Left forelimb (tissue), 1 donor: ENCODE results near the gene SIGLEC7.
"Not testable (repeated sequence)": the region's sequence is repeated elsewhere in the genome, so short reads cannot be mapped to it uniquely, and the experiment has no call there.

Experiments
- DNase-seq: peaks from one replicate; pipeline ENCODE4 v3.0.0-alpha.2; 2018; ENCODE audit warnings: low spot score

SIGLEC7 gene

DNA sequence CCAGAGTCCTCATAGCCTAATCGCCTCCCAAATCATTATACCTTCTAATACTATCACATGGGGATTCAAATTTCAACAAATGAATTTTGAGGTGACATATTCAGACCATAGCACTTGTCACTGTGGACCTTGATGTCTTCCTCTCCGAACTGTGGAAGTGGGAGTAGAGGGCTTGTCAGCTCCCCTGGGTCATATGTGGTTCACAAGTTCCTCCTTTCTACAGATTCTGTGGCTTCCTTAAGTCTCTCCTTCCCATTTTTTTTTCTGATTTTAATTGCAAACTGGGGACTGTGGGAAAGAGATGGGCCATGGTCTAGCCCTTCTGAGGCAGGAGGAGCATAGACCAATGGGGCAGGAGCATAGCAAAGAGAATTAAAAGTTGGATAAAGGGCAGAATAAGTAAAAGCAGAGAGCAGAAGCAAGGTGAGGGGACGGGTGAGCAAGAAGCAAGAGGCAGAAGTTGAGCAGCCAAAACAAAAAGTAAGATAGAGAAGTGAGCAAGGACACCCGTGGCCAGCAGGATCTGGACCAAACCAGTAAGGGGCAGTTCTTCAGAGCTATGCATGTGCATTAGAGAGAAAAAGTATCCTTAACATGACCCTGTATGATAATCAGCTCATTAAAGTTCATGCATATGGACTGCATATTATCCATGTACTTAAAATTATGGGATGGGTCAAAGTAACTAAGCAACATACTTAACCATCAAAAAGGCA is 2.6 kb upstream of the SIGLEC7 start:
- DNase-seq: peak; percentile 42

DNA sequence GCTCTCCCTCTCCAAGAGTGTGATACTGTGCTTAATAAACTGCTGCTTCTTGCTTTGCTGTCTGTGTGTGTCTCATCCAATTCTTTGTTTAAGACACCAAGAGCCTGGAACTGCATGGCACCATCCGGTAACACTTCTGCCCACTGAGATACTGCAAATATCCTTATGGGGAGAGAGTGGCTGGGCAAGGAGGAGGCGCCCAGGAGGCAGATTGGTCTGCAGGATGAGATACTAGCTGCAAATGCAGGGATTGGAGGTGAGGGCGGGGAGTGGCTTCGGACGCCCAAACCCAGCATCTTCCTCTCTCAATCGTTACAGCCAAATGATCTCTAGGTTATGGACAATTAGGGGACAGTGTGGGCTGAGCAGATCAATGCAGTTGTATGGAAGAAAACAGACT is 1.7 kb upstream of the SIGLEC7 start:
- DNase-seq: peak; percentile 56

DNA sequence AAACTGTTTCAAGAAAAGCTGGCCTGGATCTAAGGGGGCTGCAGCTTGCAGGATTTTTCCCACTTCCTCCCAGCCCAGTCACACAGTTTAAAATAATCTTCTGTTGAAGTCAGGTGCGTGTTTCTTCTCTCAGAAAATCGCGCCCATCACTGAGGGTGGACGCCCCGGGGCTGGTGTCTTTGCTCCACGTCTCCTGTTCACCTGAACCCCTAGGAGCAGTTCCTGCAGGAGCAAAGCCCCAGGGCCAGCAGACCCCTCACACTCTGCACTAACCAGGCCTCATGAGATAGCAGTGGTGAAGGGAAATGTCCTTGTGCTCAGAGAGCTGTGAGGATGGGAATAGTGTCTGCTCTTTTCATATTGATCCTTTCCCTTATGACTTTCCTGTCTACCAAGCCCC is 920 bp upstream of the SIGLEC7 start:
- DNase-seq: peak; percentile 33

DNA sequence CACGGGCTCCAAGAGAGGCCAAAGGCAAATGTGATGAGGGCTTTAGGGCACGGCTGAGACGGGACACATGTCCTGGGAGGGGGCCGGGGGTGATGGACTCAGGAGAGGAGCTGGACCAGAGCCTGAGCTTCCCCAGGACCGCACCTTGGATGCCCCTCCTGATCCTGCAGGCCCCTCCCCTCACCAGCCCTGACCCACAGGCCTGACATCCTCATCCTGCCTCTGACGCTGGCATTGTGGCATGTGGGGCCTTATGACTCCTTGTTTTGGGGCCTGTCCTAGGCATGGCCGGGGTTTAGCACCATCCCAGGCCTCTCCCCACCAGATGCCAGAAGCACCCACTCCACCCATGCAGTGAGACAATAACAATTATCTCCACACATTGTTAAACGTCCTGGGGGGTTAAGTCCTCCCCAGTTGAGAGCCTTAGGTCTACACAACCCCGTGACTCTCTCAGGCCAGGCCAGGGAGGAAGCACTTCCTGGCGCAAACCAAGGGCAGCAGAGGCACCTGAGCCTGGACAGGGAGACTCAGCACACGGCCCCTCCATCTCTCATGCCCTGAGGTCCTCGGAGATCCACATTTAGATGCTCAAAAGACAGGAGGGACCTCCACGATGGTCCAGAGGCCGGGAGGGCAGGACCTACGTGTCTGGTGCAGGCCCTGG is 841 bp downstream of the SIGLEC7 start:
- DNase-seq: not testable (repeated sequence)

DNA sequence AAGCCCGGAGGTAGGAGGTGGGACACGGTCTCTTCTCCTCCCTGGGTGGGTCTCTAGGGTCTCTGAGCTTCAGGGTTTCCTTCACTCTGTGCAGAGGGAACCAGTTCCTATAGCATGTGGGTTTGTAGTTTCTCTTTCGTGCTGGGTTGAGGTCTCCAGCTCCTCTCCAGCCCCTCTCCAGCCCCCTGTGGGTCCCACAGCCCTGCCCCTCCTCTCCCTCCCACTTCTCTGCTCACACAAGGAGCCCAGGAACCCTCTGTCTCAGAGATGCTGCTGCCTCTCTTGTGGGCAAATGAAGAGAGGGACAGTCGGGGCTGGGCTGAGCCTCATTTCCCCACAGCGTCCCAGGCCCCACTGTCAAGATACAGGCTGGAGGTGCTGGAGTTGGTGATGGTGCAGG is 1.4 kb downstream of the SIGLEC7 start:
- peak; percentile 20 for DNase-seq

DNA sequence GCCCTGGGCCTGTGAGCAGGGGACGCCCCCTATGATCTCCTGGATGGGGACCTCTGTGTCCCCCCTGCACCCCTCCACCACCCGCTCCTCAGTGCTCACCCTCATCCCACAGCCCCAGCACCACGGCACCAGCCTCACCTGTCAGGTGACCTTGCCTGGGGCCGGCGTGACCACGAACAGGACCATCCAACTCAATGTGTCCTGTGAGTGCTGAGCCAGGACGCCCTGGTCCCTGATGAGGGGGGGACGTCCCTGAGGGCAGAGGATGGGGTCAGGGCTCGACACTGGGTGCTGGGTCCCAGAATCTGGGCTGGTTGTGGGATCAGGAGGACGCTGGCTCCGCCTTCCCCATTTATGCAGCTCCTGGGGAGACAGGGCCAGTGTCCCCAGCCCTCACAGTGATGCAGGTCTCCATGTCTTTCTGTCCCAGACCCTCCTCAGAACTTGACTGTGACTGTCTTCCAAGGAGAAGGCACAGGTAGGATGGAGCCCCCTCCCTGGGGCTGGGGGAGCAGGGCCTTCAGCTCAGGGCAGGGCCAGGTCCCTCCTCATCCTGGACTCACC is 2.5 kb downstream of the SIGLEC7 start:
- peak; percentile 58 for DNase-seq

DNA sequence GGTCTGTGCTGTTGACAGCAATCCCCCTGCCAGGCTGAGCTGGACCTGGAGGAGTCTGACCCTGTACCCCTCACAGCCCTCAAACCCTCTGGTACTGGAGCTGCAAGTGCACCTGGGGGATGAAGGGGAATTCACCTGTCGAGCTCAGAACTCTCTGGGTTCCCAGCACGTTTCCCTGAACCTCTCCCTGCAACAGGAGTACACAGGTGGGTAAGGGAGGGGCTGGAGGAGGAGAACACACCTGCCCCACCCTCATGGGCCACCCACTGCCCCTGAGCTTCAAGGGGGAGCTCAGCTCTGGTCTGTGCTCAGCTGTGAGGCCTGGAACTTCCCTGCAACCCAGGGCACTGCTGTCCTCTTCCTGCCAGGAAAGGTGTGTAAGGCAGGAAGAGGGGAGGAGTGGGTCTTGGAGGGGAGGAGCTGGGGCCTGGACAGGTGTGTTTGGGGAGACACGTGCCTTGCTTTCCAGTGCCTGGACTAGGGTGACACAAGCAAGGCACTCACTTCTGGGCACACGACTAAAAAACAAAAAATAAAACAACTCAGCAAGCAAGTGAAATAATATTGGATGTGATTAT is 3.9 kb downstream of the SIGLEC7 start:
- DNase-seq: peak; percentile 60

DNA sequence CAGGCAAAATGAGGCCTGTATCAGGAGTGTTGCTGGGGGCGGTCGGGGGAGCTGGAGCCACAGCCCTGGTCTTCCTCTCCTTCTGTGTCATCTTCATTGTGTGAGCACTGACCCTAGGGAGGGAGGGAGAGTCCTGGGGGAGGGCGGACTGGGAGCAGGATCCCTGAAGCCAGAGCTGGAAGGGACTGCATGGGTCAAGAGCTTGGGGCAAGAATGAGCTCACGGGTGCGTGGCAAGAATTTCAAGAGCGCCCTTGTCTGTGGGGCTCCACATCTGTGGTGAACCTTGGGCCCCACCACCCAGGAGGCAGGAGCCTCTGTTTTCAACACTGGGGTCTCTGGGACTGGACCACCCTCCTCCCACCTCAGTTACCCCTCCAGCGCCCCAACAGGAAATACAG is 4.7 kb downstream of the SIGLEC7 start:
- DNase-seq: peak; percentile 33

DNA sequence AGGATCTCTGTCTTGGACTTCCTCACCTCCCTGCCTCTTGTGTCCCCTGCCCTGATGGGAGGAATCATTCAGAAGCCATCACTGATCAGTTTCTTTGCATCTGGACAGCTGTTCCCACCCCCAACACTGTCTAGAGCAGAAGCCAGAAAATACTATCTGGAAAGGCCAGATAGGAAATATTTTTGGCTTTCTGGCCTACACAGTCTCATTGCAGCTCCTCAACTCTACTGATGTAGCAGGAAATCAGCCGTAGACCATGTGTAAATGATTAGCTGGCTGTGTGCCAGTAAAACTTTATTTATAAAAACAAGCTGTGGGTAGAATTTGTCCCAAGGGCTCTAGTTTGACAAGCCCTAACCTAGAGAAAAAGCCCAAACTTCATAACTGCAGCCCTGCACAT is 5.6 kb downstream of the SIGLEC7 start:
- DNase-seq: no peak

DNA sequence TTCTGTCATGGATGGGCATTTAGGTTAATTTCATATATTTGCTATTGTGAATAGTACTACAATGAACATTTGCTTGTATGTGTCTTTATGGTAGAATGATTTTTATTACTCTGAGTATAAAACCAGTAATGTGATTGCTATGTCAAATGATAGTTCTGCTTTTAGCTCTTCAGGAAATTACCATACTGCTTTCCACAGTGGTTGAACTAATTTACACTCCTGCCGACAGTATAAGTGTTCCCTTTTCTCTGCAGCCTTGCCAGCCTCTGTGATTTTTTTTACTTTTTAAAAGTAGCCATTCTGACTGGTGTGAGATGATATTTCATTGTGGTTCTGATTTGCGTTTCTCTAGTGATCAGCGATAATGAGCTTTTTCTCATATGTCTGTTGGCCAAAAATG is 6.5 kb downstream of the SIGLEC7 start:
- no peak for DNase-seq

DNA sequence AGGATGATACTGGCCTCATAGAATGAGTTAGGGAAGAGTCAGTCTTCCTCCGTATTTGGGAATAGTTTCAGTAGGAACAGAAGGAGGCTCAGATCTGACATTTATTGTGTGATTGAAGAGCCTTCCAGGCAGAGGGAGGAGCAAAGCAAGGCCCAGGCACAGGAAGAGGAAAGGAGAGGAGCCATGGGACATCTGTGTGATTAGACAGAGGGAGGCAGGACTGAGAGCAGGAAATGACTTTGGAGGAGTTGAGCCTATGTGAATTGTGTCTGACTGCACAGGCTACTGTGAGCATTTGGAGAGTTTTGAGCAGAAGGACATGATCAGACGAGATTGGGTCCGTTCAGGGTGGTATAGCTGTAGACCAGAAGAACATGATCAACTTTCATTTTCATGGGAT is 8.5 kb downstream of the SIGLEC7 start:
- peak; percentile 9 for DNase-seq

DNA sequence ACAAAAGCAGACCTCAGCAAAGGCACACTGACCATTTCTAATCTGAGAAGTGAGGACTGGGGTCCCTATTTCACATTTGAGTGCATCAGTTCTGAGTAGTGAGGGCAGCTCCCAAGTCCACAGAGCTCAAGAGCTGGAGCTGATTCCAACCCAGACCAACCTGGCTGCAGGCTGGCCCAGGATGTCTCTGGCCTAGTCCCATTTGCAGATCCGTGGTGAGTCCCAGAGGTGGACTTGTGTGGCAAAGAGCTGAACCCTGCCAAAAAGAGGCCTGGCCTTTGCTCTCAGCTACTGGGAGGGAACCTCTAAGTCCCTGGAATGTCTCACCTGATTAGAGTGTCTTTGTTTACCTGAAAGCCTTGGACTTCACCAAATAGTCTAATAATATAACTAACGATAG is 14.6 kb downstream of the SIGLEC7 start:
- DNase-seq: peak; percentile 17

DNA sequence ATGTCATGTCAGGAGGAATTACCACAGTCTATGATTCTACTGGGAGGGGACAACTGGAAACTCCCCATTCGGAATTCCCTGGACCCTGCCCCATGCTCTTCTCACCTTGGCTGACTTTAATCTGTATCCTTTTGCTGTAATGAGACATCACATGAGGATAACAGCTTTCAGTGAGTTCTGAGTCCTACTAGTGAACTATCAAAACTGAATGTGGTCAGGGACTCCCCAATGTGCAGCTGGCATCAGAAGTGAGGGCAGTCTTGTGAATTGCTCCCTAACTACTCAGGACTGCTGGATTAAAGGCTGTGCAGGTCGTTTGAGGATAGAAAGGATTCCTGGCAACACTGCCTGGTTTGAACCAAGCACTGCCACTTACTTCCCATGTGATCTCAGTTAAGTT is 15.2 kb downstream of the SIGLEC7 start:
- DNase-seq: no peak

DNA sequence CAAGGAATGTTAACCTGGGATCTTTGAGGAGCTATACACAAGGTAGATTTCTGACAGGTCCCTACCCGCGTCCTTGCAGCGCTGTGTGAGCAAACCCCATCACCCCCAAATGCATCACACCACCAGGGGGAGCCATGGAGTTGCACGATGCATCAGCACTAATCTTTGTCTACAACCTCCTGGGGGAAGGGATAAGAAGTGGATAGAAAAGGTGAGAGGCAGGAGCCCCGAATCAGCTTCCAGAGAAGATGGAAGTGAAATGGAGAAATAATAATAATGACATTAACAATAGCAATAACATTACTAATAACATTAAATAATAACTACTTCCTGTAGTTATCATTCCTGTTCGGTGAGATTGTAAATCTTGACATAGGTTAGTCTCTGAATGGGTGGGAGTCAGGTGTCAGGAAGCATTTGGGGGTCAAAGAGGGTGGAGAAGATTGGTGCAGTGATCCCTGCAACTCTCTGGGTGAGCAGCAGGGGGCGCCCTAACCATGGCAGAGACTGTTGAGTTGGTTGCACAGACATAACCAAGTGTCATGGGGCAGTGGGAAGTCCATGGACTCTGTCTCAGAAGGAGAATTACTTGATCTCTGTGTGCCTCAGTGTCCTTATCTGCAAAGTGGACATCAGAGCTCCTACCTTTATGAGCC is 16.5 kb downstream of the SIGLEC7 start:
- DNase-seq: peak; percentile 49

DNA sequence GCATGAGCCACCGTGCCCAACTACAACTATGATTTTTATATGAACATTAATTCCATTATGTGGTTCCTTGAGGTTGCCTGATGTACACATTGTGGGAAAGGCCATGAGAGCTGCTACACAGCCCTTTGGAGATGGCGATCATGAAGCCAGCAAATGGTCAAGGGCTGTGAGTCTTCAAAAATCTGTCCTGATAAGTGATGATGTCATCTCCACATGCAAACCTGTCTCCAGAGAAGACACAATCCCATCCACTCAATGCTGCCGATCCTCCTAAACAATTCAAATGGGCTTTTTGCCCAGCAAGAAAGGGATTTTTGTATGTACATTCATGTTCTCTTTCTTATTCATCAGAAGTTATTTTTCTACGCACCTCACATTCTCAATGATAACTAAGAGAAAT is 17.6 kb downstream of the SIGLEC7 start:
- DNase-seq: peak; percentile 2

DNA sequence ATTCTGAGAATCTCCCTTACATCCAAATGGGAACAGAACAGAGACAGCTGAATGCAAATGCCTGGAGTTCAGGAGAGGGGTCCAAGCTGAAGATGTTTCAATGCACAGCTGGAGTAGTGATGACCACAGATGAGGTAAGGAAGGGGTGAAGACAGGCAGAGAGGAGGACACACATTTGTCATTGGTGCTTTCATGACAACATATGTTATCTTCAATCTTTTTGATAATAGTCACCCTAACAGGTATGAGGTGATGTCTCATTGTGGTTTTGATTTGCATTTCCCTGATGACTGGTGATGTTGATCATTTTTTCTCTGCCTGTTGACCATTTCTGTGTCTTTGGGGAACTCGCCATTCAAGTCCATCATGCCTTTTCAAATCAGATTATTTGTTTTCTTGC is 19.2 kb downstream of the SIGLEC7 start:
- peak; percentile 15 for DNase-seq

DNA sequence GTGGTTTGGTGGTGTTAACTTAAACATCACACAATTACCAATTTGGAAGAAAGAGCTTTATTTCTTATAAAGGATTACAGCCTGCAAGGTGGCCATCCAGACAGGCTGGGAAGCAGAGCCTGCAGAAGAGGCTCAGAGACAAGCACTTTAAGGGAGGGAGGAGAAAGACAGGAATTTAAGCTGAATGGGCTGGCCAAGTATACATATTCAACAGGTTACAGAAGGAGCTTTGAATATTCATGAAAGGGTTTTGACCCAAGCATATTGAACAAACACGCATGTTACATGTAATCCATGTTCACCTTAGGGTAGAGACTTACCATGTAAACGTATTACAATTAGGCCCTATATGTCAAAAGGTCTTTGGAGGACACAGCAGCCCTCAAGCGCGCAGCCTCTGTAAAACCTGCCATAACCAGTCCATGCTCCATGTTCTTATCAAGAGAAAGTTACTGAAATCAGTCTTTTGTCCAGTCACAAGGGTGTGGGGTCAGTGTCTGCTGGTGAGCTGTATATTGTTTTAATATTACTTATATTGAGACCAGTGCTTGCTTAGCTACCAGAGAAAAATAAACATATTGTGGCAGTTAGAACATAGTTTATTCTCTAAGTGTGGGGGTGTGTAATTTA is 19.9 kb downstream of the SIGLEC7 start:
- DNase-seq: peak; percentile 8

DNA sequence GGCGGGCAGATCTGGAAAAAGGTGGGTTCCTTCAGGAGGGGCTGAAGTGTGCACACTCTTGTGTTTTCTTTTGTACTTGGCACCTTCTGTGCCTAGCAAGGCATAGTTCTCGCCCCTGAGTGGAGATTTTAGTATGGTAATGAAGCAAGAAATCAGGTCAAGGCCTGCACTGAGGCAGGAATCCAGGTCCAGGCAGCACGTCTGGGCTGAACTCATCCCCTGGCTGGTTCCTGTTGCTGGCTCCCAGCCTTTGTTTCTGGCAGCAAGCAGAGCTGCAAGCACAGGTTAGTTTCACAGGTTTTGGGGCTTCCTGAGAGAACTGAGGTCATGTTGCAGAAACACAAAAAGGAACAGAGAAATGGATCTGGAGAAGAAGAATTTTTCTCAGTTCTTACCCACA is 21.2 kb downstream of the SIGLEC7 start:
- peak; percentile 14 for DNase-seq

DNA sequence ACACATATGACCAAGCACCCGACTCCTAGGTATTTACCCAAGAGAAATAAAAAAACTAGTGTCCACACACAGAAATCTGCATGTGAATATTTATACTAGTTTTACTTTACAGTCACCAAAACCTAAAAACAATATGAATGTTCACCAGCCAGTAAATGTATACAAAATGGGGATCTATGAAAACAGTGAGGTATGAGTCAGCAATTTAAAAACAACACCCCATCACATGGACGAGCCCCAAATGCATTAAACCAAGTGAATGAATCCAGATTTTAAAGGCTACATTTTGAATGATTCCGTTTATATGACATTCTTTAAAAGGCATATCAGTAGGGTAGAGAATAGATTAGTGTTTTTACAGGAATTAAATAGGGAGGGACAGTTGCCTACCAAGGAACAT is 22.1 kb downstream of the SIGLEC7 start:
- no peak for DNase-seq

DNA sequence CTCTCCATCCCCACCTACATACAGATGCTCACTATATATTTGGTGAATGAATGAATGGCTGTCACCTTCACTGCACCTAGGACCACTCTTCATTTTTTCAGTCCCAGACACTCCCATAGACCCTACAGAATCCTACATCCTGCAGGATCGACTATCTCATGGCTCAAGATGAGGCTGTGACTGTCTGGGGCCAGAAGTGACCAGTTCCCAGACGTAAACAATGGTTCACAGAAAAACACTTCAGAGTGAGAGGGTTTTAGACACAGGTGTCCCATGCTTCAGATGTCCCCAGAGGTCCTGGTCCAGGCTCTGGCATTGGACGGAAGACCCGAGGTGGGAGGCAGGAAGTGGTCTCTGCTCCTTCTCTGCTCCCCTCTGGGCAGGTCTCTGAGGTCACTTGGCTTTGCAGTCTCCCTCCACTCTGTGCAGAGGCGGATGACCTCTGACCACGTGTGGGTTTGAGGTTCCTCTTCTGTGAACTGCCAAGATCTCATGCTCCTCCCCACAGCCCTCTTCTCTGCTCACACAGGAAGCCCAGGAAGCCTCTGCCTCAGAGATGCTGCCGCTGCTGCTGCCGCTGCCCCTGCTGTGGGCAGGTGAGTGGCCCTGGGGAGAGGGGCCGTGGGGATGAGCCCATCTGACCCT is 24.9 kb downstream of the SIGLEC7 start:
- peak; percentile 46 for DNase-seq

DNA sequence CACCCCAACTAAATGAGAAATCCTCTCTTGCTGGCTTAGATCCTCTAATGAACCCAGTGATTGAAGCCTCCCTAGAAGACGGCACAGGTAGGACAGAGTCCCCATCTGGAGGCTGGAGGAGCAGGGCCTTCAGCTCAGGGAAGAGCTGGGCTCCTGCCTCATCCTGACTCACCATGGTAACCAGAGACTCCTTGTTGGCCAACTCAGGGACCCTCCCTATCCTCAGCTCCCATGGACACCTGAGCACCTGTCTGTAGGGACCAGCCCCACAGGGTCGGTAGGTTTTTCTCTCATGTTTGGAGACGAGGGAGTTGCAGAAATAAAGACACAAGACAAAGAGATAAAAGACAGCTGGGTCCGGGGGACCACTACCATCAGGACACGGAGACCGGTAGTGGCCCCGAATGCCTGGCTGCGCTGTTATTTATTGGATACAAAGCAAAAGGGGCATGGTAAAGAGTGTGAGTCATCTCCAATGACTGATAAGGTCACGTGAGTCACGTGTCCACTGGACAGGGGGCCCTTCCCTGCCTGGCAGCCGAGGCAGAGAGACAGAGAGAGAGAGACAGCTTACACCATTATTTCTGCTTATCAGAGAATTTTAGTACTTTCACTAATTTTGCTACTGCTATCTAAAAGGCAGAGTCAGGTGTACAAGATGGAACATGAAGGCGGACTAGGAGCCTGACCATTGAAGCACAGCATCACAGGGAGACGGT is 26.6 kb downstream of the SIGLEC7 start:
- DNase-seq: peak; percentile 28
